ENCODE measurements around the gene MLN.

MLN gene

GRCh38 chr6:33788694-33789549 is 14.9 kb downstream of the MLN start, which contains the start of gene LEMD2:
Gene LEMD2, minus strand, starts transcription at chr6:33789130. Its CDS starts 14 bp downstream, at chr6:33789116.
- DNase-seq (ENCODE audit: low read depth) = peak; percentile 90

- DNase-seq (ENCODE audit: low read depth) = peak; percentile 54
Observed at GRCh38 chr6:33787954-33788693, 15.7 kb downstream of the MLN start.

DNA sequence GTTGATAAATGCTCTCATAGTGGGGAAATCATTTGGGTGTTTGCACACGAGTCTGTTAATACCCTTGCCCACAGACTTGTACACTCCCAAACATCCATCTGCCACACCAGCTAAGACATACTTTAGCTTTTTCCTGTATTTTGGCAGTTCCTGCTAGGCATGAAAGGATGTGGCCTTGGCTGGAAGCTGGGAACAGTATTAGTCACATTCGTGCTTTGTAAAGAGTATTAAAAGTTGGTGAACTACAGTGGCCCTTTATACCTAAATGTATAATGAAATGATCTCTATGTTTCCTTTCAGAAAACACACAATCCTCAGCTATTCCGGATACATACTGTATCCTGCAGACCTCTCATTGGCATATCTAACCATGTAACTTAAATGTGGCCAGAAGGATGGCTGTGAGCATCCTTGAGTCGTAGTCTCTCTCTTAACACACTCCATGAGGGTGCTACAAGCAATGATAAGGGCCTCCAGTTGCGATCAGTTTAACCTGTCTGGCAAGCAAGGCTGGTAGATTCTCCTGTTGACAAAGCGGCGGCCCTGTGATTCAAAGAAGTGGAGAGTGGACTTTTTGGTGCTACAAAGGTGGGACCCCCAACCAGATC is 16.4 kb downstream of the MLN start:
- no peak for DNase-seq (ENCODE audit: low read depth)

DNA sequence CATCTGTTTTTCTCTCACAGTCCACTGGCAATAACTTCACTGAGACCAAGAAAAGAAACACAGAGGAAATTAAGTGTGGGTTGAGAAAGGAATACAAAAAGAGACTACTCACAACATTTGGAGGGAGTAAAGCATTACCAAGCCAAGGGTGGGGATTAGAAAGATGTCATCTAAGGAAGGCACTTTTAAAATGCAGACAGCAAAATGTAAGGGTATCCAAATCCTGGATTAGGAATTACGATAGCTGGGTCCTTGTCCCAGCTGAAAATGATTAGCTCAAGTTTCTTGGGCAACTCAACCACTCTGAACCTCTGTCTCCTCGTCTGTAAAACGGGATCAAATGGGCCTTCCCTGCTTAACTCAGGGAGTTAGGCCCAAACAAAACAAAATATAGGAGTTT is 17.1 kb downstream of the MLN start:
- no peak for DNase-seq (ENCODE audit: low read depth)

GRCh38 chr6:33785778-33786177 is 18.0 kb downstream of the MLN start:
- peak; percentile 80 for DNase-seq (ENCODE audit: low read depth)

DNA sequence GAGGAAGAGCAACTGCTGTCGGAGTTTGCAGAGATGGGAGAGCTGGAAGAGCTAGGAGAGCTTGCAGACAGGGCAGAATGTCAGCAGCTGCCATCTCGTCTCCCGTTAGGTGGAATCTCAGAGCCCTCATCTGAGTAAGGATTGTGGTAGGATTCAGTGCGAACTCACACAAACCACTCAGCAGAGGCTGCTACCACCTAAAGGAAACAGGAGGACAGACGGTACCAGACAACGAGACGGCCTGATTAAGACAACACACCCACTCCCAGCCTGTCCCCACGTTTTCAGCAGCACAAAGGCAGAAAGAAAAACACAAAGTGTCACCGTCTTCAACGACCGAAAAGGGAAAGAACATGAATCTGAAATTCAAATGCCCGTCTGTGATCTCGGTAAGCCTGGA is 19.0 kb downstream of the MLN start:
- no peak for DNase-seq (ENCODE audit: low read depth)

DNA sequence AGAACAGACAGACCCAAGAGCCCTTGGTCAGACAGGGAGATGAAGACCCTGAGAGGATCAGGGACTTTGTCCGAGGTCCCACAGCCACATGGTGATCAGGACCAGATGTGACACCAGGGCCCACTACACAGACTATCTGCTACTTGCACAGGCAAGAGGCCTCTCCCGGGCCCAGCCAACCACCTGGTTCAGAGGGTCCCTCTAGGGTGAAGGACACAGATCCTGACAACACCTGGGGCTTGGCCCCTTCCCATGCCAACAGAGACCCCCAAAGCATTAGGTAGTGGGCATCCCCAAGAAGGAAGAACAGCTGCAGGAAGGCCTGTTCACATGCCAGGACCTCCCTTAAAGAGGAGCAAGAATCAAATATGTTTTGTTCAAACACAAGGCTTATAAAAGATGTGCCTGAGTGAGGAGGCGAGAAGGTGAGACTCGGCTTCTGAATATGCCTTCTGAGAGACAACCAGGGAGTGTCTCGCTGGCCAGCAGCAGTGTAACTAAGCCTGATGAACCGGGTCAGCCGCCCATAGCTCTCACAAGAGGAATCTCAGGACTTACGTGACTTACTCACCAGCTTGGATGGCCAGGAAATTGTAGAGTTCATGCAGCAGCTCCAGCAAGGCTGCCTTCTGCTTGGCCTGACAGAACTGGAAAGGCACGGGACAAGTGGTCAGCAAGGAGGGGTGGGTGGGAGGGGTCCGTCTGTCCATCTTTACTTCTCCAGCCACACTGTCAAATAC is 19.9 kb downstream of the MLN start:
- DNase-seq (ENCODE audit: low read depth) = no peak

DNA sequence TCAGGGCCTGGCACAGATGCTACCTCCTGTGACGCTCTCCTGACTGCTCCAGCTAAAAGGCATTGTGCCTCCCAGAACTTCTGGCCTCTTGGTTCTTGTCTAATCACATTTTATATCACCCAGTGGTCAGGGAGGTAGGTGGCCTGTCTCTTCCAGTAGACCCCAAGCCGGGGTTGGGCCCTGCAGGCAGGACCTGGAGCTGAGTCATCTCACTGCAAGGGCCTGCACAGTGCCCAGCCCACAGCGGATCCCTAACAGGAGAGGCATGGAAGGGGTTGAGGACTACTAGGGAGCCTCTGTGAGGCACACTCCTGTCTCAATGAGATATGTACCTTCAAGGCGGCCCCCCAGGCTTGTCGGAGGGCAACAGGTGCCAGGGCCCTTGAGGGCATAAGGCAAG is 21.2 kb downstream of the MLN start:
- no peak for DNase-seq (ENCODE audit: low read depth)

DNA sequence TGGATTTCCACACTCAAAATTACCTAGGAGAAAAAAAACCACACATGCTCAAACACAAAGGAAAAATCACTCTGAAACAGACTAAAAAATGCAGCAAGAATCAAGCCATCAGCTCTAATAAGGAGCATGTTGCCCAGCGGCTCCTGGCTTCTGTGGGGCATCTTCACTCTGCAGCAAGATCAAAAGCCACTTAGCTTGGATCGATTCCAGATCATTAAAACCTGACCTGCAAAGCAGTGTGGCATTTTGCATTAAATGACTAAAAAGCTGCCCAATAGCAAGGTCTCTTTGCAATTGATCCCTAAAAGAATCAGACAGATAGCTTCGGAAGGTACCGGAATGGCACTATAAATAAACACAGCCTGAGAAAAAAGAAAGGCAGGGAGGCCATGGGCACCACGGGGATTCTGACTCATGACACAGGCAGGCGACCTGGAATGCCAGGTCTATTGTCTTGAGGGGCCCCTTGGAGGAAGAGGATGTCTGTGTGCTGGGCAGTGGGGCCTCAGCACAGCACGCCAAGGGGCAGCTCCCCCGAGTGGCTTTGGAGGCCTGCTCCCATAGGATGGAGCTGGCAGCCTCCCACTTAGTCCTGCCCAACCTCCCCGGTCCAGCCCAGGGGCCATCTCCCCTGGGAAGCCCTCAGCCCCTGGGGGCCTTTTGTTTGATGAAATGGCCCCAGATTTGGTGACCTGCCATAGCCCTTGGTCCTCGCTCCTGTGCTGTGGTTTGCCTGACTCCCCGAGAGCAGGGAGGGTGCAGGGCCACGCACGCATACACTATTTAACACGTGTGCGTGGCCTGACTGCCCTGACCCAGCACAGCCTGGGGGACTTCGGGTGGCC is 22.4 kb downstream of the MLN start:
- no peak for DNase-seq (ENCODE audit: low read depth)

DNA sequence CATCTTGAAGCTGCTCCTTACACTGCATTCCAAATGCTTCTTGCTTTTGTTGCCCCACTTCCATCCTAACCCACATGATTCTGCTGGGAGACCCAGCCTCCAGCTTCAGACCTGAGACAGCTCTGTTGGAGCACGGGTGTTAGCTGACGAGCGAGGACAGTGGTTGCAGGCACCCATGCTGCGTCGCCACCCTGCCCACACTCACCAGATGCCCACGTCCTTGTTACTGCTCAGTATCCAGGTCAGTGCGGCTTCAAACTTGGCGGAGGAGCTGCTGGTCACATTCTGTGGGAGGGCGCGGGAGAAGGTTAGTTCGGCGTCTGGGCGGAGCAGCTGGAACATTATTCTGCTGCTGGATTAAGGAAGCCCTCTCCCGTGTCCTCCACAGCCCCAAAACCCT is 23.9 kb downstream of the MLN start:
- DNase-seq (ENCODE audit: low read depth) = no peak

- no peak for DNase-seq (ENCODE audit: low read depth)
Observed at GRCh38 chr6:33779290-33779689, 24.5 kb downstream of the MLN start.

GRCh38 chr6:33778444-33779121 is 25.2 kb downstream of the MLN start:
- DNase-seq (ENCODE audit: low read depth) = no peak

GRCh38 chr6:33777398-33778388 is 26.1 kb downstream of the MLN start:
- DNase-seq (ENCODE audit: low read depth) = no peak

GRCh38 chr6:33776764-33777163 is 27.0 kb downstream of the MLN start:
- no peak for DNase-seq (ENCODE audit: low read depth)

DNA sequence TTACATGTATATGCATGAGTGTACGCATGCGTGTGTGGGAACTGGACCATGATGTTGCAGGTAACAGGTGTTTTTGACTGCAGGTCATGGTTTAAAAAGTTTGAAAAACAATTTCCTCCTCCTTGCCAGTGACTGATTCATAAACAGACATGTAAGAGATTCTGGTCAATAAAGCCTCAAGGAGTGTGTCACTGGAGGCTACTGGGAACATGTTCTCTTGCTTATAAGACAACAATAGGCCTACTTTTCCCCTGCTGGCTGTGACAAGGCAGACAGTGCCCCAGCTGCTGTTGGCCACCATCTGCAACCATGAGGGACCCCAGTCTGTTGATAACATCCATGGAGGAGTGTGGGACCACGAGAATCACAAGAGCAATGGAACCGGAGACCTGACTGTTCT is 27.6 kb downstream of the MLN start:
- DNase-seq (ENCODE audit: low read depth) = no peak

DNA sequence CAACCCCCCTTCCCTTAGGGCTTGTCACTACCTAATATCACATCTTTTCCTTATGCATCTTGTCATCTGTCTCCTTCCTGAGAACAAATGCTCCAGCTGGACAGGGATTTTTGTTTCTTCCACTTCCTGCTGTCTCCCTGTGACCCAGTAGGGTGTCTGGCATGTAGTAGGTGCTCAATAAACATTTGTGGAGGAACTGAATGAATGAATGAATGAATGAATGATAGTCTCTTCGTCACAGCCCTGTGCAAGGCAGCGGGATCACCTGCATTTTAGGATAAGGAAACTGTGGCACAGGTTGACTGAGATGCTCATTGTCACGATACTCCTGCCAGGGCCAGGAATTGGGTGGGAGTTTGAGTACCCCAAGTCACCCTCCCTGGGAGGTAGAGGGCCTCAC is 29.0 kb downstream of the MLN start:
- no peak for DNase-seq (ENCODE audit: low read depth)

- DNase-seq (ENCODE audit: low read depth) = no peak
Observed at GRCh38 chr6:33772902-33773472, 30.8 kb downstream of the MLN start.

DNA sequence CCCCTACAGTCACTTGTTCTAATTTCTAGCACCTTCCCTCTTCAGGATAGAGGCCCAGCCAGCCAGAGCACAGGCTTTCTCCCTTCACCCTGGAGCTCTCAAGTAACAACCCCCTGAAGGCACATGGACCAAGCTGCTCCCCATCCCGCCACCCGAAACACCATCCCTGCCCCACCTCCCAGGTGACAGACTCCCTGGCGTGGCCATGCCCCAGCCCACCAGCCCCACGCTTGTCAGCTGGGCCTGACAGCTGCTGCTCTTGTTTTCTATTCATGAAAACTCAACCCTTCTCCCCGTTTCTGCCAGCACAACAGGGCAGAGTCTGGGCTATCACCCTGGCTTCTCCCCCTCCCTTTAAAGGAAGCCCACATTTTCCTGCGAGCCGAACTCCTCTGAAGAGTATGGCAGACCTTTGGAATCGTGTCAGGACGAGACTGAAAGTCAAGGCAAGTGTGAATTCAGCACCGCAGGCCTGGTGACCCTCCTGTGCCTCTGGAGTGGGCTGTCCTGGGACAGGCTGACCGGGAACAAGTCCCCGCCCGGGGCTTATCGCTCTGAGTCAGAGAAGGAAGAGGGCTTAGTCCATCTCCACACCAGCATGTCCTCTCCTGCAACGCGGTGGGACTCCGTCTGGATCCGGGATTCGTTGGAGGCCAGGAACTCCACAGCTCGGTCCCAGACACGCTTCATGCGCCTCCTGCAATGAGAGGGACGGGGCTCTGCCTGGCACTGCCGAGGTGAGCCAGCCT is 31.5 kb downstream of the MLN start:
- DNase-seq (ENCODE audit: low read depth) = no peak
